ENCODE data around the gene CHRNB4.

DNA sequence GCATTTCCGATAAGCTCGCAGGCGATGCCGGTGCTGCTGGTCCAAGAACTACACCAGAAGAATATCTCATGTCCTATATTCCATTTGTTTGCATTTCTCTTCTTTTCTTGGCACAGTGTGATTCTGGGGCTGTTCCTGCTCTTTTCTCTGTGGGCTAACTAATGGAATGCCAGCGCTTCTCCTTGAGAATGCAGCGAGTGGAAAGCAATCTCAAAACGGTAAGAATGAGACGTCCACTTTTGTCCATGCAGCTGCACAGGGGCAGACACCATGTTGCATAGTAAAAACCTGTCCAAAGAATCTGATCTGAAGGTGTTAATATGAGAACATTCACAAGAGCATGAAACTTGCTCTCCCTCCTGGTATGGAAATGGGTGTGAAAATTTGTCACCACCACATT, 13.7 kb downstream of the CHRNB4 start:
- TF ChIP-seq, protein P1, sequence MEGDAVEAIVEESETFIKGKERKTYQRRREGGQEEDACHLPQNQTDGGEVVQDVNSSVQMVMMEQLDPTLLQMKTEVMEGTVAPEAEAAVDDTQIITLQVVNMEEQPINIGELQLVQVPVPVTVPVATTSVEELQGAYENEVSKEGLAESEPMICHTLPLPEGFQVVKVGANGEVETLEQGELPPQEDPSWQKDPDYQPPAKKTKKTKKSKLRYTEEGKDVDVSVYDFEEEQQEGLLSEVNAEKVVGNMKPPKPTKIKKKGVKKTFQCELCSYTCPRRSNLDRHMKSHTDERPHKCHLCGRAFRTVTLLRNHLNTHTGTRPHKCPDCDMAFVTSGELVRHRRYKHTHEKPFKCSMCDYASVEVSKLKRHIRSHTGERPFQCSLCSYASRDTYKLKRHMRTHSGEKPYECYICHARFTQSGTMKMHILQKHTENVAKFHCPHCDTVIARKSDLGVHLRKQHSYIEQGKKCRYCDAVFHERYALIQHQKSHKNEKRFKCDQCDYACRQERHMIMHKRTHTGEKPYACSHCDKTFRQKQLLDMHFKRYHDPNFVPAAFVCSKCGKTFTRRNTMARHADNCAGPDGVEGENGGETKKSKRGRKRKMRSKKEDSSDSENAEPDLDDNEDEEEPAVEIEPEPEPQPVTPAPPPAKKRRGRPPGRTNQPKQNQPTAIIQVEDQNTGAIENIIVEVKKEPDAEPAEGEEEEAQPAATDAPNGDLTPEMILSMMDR (conservative IDR thresholded peaks at IDR 0.05): no peak
- TF ChIP-seq ZFX (IDR thresholded peaks at IDR 0.05): no peak
